ENCODE measurements around the gene ZCWPW1. TPM values are rescaled to one million over a fixed set of nuclear protein-coding genes. Genes with fewer than 3 reads are reported as not detected.
A peak's percentile ranks its signal among the peaks of the same experiment; 100 is the strongest.
"Not testable (repeated sequence)": the region's sequence is repeated elsewhere in the genome, so short reads cannot be mapped to it uniquely, and the experiment has no call there.

ZCWPW1 gene
- total RNA-seq, 1 donor: 2.4 TPM

DNA sequence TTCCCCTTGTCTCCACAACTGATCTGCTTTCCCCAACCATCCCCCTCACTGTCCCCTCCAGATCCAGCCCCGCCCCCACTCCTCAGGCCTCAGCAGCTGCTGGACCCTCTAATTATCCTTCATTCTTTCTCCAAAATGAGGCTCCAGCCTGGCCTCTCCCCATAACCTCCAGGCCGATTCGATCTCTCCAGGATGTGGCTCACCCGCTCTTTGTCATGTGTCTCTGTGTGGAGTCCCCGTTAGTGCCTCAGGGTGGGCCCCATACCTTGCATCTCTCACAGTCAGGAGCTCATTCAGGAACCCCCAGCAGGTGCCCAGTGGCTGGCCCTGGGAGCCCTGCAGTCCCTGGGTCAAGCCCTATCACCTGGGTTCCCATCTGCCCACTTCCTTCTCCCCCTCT is 53.9 kb downstream of the ZCWPW1 start:
- DNase-seq (ENCODE audit: low read depth in 2 of 3, low spot score in 2 of 3): no peak

GRCh38 chr7:100373870-100374598 is 54.5 kb downstream of the ZCWPW1 start:
- DNase-seq (ENCODE audit: low read depth in 2 of 3, low spot score in 2 of 3): not testable (repeated sequence)

- no peak for DNase-seq (ENCODE audit: low read depth in 2 of 3, low spot score in 2 of 3)
Observed at GRCh38 chr7:100373261-100373831, 55.2 kb downstream of the ZCWPW1 start, which contains the start of gene PILRA. TSS of gene PILRA (plus strand) at chr7:100373487. CDS start at chr7:100373657, 170 bp downstream.

- DNase-seq (ENCODE audit: low read depth in 2 of 3, low spot score in 2 of 3): no peak
Observed at GRCh38 chr7:100372694-100373093, 55.8 kb downstream of the ZCWPW1 start.

DNA sequence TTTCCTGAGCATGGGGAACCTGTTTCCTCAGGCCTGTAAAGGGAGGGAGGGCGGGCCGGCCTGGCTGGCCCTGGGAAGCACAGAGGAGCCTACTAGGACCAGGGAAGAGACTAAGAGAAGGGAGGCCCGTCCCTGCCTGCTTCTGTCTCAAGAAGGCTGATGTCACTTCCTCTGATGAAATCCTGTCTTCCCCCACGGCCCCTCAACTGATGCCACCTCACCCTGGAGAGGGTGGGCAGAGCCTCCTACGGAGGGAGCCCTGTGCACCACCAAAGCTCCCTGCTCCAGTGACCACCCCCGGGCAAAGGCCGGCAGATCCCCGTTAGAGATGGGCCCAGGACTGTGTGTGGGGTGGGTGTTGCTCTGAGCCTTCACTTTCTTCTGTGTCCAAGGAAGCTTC is 56.2 kb downstream of the ZCWPW1 start:
- peak in 2 of 3 donors; percentile 70 to 75 for DNase-seq (ENCODE audit: low read depth in 2 of 3, low spot score in 2 of 3)

DNA sequence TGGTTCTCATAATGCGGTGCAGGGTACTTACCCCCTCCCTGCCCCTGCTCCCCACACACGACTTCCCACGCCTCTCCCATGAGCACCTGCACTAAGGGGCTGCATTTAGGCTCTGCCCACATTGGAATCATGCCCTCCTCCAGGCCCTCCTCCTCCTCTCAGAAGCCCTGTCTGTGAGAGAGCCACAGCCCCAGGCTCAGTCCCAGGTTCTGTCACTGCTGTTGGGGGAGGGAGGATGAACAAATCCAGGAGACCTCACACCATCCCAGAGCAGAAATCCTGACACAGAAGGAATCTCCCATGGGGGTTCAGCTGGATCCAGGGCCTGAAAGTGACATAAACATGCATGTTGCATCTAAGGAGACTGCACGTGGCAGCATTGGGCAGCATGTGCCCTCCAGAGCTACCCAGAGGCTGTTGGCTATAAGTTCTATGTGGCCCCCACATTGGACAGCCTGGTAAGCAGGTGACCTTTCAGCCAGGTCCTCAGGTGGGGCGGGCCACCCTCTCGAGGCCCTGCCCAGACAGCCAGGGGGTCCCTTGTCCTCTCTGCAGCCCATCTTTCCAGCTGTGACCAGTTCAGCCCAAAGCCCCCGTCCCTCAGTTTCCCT is 56.8 kb downstream of the ZCWPW1 start:
- DNase-seq (ENCODE audit: low read depth in 2 of 3, low spot score in 2 of 3): no peak

GRCh38 chr7:100370746-100371145 is 57.8 kb downstream of the ZCWPW1 start:
- no peak for DNase-seq (ENCODE audit: low read depth in 2 of 3, low spot score in 2 of 3)

DNA sequence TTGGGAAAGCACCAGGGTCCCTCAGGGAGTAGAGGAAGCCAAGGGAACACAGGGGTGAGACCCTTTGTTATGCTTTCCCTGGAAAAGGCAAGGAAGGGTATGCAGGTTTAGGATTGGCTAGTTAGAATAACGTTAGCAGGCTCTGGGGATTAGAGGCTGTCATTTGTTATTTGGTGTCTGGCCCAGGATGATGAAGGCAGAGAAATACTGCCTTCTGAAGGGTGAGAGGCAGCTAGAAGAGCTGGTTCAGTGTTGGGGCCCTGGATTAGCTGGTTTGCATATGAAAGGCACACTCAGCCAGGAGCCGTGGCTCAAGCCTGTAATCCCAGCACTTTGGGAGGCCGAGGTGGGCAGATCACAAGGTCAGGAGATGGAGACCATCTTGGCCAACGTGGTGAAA is 58.2 kb downstream of the ZCWPW1 start:
- DNase-seq (ENCODE audit: low read depth in 2 of 3, low spot score in 2 of 3): no peak

DNA sequence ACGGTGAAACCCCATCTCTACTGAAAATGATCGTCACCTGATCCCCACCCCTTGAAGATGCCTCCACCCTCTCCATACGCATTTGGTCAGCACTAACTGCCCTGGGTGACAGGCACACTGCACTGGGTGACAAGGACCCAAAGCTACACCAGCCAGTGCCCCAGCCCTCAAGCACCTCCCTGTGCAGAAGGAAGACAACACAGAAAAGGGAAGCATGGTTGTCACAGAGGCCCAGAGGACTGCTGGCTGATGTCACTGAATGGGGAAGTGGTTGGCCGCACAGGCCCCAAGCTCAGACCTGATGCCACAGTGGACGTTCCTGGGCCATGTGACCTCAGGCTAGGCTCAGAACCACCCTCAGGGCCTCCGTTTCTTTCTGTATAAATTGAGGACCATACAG is 59.4 kb downstream of the ZCWPW1 start:
- DNase-seq (ENCODE audit: low read depth in 2 of 3, low spot score in 2 of 3): peak in 2 of 3 donors; percentile 91 to 95

GRCh38 chr7:100367676-100368613 is 60.6 kb downstream of the ZCWPW1 start:
- peak in 2 of 3 donors; percentile 26 to 42 for DNase-seq (ENCODE audit: low read depth in 2 of 3, low spot score in 2 of 3)

GRCh38 chr7:100367251-100367620 is 61.3 kb downstream of the ZCWPW1 start:
- DNase-seq (ENCODE audit: low read depth in 2 of 3, low spot score in 2 of 3): no peak

- peak in 2 of 3 donors; percentile 22 to 27 for DNase-seq (ENCODE audit: low read depth in 2 of 3, low spot score in 2 of 3)
Observed at GRCh38 chr7:100366411-100367250, 61.9 kb downstream of the ZCWPW1 start.

- DNase-seq (ENCODE audit: low read depth in 2 of 3, low spot score in 2 of 3): not testable (repeated sequence)
Observed at GRCh38 chr7:100365998-100366367, 62.5 kb downstream of the ZCWPW1 start.

- no peak for DNase-seq (ENCODE audit: low read depth in 2 of 3, low spot score in 2 of 3)
Observed at GRCh38 chr7:100364480-100364879, 64.0 kb downstream of the ZCWPW1 start.

DNA sequence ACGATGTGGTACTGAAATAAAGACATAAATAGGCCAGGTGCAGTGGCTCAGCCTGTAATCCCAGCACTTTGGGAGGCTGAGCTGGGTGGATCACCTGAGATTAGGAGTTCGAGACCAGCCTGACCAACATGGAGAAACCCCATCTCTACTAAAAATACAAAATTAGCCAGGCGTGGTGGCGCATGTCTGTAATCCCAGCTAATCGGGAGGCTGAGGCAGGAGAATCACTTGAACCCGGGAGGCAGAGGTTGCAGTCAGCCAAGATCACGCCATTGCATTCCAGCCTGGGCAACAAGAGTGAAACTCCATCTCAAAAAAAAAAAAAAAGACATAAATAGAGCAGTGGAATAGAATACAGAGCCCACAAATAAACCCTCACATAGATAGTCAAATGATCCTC is 64.7 kb downstream of the ZCWPW1 start:
- DNase-seq (ENCODE audit: low read depth in 2 of 3, low spot score in 2 of 3): not testable (repeated sequence)

DNA sequence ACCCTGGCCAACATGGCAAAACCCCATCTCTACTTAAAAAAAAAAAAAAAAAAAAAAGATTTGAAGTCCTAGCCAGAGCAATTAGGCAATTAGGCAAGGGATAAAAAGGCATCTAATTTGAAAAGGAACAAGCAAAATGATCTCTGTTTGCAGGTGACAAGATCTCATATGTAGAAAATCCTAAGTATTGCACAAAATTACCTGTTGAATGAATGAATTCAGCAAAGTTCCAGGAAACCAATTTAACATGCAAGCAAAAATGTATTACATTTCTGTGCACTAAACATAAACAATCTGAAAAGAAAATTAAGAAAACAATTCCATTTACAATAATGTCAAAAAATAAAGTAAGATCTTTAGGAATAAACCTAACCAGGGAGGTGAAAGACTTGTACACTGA is 65.4 kb downstream of the ZCWPW1 start:
- DNase-seq (ENCODE audit: low read depth in 2 of 3, low spot score in 2 of 3): no peak

DNA sequence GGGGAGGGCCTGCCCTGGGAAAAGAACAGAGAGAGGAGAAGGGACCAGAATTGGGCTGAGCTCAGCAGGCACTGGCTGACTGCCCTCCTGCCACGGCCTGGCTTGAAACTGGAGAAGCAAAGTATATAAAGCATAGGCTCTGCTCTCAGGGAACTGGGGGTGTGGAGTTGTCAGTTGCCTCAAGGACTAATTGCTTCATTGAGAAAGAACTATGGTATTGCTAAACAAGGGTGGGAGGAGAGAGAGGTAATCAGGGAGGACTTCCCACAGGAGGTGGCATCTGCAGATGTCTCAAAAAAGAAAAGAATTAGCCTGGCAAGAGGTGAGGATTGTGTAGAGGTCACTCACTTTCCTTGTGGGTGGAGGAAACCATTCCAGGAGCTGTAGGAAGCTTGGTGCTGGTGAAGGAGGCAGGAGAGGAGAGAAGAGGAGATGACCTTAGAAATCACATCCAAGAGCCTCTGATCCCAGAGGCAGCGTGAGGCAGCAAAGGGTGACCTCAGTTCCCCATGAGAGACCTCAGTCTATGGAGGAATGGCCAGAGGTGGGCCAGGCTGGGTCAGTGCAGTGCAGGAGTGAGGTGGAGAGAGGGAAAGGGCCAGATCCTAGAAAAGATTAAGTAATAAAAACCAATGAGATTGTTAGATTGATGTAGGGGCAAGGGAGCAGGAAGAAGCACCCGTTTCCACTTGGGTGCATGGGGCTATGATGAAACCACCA is 68.2 kb downstream of the ZCWPW1 start:
- no peak for DNase-seq (ENCODE audit: low read depth in 2 of 3, low spot score in 2 of 3)

GRCh38 chr7:100358857-100359212 is 69.7 kb downstream of the ZCWPW1 start:
- no peak for DNase-seq (ENCODE audit: low read depth in 2 of 3, low spot score in 2 of 3)

DNA sequence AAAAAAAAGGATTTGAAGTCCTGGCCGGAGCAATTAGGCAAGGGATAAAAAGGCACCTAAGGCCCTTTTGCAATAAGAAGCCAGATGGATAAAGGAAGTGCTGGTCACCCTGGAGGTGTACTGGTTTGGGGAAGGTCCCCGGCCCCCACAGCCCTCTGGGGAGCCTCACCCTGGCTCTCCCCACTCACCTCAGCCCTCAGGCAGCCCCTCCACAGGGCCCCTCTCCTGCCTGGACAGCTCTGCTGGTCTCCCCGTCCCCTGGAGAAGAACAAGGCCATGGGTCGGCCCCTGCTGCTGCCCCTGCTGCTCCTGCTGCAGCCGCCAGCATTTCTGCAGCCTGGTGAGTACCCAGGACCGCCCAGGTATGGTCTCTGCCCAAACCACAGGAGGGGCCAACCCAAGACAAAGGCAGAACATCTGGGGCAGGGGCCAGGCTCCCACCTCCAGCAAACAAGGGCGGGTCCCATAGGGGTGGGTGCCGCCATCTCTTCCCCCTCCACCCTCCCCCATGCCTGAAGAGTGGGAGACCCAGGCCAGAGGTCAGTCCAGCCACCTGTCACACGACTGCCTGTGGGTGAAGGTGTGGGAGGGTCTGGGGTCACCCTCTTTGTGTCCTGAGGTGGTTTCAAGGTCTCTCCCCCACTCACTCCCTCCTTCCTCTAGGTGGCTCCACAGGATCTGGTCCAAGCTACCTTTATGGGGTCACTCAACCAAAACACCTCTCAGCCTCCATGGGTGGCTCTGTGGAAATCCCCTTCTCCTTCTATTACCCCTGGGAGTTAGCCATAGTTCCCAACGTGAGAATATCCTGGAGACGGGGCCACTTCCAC is 70.3 kb downstream of the ZCWPW1 start, which contains the start of gene PILRB:
Gene PILRB, plus strand, starts transcription at position 91 of the 830 bp plus-strand sequence. Its CDS starts 186 bp downstream, at position 277.
- no peak for DNase-seq (ENCODE audit: low read depth in 2 of 3, low spot score in 2 of 3)
